GM21786 (cell line): ENCODE results near the gene PABPN1L.

Experiments used
- ATAC-seq: cut with Tn5 transposase; IDR thresholded peaks from one replicate; pipeline ENCODE4 v1.9.1; 2021; ENCODE audit not compliant: unreplicated experiment

PABPN1L gene

GRCh38 chr16:88814144-88814502 lies 52.3 kb downstream of the PABPN1L start:
- no peak for ATAC-seq
